NCI-H1694 (cell line): Measurements from ENCODE around the gene ARHGAP1.

Experiments
- DNase-seq: peaks from one replicate; lab custom pipeline; 2025; lab: John Stamatoyannopoulos, UW

Gene ARHGAP1

DNA sequence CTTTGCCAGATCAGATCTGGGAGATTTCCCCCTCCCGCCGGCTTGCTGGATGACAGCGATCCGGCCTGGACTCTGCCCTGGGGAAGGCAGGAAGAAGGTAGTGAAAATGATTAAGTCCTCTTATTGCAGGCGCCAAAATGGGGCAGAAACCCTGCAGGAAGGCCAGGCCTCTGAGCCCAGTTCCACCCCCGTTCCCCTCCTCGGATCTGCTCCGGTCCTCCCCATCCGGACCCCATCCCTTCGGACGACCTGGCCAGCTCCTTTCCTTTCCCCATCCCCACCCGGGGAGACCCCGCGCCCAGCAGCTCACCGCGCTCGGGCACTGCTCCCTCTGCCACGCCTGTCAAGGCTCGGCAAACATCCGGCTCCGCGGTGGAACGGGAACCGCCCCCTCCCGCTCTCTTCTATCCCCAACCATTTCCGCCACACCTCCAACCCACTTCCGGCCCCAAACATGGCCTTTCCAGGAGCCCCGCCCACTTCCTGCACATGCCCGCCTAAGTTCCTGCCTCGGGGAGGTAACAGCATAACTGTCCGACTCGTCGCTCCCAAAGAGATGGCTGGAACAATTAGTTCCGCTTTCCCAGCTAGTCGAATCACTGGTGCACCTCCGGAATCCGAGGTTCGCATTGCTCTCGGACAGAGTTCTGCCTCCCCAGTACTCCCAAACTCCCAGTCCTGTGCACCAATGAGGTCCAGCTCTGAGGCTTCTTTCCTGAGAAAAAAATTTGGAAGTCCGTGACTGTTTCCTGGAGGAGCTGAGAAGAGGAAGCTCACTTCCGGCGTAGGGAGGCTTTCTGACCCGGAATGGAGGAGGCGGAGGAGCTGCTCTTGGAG is at the start of gene ARHGAP1, which contains the start of gene ZNF408:
TSS of gene ARHGAP1 (minus strand) at position 379 of the 837 bp plus-strand sequence. CDS start 4,512 bp downstream, outside the sequence.
TSS of gene ZNF408 (plus strand) at position 791 of the 837 bp plus-strand sequence. CDS start at position 808, 17 bp downstream.
- peak; percentile 91 for DNase-seq

DNA sequence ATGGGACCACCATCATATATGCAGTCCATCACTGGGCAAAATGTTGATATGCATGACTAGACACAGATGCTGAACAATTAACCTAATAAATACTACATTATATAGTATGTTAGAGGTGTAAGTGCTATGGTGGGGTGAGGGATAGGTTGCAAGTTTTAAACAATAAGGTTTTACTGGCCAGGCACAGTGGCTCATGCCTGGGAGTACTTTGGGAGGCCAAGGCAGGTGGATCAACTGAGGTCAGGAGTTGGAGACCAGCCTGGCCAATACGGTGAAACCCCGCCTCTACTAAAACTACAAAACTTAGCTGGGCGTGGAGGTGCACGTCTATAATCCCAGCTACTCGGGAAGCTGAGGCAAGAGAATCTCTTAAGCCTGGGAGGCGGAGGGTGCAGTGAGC is 46.7 kb upstream of the ARHGAP1 start:
- no peak for DNase-seq

DNA sequence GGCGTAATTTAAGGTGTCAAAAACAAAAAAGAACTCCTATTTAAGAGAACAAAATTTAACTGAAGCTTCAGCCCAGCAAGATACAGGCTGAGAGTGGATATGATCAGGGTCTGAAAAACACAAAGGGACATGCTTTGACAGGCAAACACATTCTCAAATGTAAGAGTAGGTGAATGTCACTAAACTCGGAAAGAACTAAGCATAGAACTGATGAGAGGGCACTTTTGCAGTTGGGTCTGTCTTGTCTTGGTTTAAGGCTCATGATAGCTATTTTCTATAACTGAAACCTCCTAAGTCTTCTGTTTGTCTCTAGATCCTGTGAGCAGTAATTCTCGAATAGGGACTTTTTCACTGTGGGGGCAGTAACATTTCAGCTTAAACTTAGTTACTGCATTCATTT is 45.6 kb upstream of the ARHGAP1 start:
- no peak for DNase-seq

DNA sequence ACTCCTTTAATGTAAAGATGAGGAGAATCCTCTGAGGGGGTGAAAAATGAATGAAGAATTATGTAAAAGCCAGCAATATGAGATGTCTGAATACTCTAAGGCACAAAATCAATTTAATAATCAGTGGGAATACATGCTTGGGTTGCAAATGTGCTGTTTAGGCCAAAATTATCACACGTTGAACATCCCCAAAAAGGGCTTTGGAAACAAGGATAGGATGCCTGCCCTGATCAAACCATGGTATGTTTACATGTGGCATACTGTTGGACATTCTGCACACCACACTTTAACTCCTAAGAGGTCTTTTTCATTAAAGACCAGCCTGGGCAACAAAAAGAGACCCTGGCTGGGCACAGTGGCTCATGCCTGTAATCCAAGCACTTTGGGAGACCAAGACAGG is 44.9 kb upstream of the ARHGAP1 start:
- no peak for DNase-seq

DNA sequence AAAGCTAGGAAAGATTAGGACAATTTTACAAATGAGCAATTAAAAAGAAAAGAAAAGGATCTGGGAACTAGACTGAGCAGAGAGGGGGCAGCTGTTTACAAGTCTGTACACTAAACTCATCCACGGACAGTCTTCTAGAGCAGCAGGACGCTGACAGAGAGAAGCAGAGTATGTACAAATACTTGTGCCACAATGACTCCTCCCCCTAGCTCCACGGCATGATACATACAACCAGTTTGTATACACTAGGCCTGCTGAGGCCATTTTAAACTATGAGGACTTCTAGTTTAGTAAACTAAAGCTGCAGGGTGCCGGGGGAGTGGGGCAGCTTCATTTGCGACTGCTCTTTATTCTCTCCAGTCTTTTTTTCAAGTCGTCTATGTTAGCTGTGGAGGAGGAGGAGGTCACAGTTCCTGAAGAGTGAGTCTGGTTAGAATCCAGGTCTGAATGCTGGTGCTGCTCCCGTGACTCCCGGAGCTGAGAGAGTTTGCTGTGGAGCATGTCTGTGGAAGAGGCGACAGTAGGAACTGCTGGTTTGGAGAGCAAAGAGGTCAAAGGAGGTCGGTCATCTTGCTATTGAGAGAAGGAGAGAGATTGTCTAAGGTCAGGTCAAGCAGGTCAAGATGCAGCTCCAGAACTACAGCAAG is 43.4 kb upstream of the ARHGAP1 start:
- DNase-seq: no peak

DNA sequence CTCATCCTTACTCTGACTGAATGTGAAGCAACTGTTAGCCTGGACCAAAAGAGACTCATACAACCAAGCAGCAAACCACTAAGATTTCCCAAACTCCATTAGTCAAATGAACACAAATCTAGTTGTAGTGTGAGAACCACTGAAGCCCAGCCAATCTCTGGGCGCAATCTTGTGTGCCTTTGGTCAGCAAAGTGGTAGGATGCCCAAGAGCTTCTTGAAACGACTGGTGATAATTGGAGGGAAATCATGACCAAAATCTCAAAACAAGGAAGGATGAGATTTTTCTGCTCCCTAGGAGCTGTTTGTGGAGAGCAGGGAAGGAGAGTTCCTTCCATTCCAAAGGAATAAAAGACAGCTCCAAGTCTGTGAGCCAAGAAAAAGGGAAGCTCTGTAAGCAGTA is 42.6 kb upstream of the ARHGAP1 start:
- DNase-seq: no peak

DNA sequence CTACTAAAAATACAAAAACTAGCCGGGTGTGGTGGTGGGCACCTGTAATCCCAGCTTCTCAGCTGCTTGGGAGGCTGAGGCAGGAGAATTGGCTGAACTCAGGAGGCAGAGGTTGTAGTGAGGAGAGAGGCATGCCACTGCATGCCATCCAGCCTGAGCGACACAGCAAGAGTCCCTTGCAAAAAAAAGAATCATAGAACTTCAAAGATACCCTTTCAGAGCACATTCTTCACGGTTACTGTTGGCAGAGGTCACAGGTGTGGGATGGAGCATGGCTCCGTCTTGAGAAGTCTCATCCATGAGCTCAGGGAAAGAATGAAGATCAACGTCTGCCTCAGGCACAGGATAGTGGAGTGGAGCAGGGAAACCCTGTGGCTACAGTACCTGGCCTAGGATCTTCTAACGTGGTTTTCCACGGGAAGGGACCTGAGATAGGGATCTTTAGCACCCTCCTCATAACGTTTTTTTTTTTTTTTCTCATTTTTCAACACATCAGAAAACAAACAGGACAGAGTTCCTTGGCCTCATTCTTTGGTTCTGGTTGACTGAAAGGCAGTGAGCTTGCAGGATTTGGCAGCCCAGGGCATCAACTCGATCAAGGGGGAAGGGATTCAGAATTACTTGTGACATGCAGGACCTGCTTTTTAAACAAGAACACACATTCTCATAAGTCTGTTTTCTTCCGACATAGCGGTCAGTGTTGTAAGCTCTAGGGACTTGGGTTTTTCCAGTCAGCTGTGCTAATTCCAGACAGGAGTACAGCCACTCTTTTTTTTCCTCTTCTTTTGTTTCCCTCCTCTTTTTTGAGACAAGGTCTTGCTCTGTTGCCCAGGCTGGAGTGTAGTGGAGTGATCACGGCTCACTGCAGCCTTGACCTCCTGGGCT is 41.4 kb upstream of the ARHGAP1 start:
- no peak for DNase-seq

DNA sequence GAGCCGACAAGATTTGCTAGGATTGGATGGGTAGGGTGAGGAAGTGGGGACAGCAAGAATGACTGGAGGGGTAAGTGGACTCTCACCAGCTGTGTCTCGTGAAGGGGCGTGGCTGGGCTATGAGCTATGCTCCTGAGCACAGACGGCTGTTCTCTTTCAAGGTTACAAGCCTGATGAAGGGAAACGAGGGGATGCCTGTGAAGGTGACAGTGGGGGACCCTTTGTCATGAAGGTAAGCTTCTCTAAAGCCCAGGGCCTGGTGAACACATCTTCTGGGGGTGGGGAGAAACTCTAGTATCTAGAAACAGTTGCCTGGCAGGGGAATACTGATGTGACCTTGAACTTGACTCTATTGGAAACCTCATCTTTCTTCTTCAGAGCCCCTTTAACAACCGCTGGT is 38.5 kb upstream of the ARHGAP1 start:
- DNase-seq: no peak

DNA sequence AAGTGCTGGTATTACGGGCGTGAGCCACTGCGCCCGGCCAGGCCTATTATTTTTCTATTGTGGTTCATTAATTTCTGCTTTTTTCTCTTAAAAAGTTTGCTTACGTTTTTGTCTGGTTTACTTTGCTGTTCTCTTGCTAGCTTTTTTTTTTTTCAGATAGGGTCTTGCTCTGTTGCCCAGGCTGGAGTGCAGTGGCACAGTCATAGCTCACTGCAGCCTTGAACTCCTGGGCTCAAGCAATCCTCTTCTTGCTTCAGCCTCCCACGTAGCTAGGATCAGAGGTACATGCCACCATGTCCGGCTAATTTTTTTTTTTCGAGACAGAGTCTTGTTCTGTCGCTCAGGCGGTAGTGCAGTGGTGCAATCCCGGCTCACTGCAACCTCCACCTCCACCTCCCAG is 37.3 kb upstream of the ARHGAP1 start:
- DNase-seq: no peak

DNA sequence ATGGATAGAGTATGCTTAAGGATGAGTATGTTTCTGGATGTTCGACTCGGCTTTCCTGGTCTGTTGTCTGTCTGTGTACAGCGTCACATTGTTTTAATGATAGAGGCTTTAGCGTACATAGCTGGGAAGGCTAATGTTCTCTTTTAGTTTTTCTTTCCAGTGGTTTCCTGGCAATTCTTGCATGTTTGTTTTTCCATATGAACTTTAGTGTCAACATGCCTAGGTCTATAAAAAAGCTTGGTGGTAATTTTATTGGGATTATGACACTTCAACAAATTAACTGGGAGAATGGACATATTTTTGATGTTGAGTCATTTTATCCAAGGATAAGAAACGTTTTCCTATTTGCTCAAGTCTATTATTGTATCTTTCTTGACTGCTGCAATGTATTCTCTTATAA is 36.2 kb upstream of the ARHGAP1 start:
- DNase-seq: no peak

DNA sequence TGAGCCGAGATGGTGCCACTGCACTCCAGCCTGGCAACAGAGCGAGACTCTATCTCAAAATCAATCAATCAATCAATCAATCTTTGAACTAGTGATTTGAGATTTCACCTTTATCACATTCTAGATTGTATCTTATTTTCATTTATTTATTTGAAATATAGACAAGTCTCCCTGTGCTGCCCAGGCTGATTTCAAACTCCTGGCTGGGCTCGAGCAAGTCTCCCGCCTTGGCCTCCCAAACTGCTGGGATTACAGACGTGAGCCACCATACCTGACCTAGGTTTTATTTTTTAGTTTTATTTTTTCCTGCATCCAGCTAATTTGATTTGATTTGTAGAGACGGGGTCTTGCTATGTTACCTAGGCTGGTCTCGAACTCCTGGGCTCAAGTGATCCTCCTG is 35.7 kb upstream of the ARHGAP1 start:
- no peak for DNase-seq

DNA sequence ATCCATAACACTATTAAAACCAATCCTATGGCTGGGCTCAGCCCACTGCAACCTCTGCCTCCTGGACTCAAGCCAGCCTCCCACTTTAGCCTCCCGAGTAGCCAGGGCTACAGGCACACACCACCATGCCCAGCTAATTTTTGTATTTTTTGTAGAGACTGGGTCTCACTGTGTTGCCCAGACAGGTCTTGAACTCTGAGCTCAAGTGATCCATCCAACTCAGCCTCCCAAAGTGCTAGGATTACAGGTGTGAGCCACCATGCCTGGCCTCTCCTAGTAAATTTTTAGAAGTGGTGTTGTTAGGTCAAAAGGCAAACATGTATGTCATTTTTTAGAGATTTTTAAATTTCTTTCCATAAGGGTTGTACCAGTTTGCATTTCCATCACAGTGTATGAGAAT is 32.8 kb upstream of the ARHGAP1 start:
- no peak for DNase-seq

DNA sequence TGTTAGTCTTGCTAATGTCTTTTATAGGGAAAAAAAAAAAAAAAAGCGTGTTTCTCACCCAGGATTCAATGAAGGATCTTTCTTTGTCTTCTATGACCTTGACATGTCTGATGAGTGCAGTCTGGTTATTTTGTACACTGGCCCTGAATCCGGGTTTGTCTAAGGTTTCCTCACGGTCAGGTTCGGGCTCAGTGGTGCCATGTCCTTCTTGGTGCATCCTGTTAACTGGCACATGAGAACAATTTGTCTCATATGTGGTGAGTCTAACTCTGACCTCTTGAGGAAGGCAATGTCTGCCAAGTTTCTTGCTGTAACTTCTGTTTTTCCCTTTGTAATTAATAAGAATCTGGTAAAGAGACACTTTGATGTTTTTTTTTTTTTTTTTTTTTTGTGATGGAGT is 31.1 kb upstream of the ARHGAP1 start:
- no peak for DNase-seq

DNA sequence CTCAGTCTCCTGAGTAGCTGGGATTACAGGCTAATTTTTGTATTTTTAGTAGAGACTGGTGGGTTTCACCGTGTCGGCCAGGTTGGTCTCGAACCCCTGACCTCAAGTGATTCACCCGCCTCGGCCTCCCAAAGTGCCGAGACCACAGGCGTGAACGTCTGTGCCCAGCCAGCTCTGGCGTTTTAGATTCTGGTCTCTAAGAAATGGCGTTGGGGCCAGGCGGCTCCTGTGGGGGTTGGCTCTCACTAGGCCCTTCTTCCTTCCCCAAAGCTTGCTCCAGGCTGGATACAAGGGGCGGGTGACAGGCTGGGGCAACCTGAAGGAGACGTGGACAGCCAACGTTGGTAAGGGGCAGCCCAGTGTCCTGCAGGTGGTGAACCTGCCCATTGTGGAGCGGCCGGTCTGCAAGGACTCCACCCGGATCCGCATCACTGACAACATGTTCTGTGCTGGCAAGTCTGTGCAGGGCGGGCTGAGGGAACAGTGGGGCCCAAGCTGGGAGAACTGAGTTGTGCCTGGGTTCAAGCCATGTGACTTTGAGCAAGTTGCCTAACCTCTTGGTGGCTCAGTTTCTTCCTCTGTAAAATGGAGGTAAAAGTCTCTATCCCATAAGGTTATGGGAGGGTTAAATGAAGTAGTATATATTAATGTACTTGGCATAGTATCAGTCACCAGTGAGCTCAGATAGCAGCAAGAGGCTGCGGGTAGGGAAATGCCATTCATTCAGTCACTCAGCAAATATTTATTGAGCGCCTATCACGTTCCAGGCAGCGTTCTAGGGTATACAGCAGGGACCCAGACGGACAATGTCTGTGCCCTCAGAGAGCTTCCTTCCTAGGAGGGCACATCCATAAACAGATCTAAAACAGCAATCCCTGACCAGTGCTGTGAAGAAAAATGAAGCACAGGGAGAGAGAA is 28.9 kb upstream of the ARHGAP1 start:
- no peak for DNase-seq

DNA sequence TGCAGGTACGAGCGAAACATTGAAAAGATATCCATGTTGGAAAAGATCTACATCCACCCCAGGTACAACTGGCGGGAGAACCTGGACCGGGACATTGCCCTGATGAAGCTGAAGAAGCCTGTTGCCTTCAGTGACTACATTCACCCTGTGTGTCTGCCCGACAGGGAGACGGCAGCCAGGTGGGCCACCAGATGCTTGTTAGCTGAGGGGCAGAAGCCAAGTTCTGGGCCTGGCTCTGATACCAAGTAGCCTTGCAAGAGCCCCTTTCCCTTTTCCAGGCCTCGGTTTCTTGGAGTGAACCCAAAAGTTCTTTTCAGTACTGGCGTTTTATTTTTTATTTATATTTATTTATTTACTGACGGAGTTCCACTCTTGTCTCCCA is 28.2 kb upstream of the ARHGAP1 start:
- no peak for DNase-seq

DNA sequence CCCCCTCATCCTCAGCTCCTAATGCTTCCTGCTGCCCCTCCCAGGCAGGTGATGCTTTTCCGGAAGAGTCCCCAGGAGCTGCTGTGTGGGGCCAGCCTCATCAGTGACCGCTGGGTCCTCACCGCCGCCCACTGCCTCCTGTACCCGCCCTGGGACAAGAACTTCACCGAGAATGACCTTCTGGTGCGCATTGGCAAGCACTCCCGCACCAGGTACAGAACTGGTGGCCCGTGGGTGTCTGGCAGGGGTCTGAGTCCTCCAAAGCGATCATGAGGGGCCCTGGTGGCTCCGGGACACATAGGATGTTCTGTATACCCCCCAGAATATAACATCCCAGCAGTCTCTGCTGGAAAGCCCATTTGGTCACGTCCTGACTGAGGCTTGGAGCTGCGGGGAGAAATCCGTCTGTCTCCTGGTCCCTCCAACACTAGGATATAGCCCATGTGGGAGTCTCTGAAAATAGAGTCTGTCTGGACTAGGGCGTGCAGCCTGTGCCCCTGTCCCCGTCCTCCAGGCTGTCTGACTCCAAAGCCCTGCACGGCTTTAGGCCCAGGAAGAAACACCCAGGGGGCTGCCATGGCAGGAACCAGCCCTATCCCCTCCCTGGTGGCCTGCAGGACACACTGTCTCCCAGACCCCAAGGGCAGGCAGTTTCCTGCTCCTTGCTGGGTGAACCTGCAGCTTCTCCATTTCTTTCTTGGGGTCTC is 27.7 kb upstream of the ARHGAP1 start:
- no peak for DNase-seq

DNA sequence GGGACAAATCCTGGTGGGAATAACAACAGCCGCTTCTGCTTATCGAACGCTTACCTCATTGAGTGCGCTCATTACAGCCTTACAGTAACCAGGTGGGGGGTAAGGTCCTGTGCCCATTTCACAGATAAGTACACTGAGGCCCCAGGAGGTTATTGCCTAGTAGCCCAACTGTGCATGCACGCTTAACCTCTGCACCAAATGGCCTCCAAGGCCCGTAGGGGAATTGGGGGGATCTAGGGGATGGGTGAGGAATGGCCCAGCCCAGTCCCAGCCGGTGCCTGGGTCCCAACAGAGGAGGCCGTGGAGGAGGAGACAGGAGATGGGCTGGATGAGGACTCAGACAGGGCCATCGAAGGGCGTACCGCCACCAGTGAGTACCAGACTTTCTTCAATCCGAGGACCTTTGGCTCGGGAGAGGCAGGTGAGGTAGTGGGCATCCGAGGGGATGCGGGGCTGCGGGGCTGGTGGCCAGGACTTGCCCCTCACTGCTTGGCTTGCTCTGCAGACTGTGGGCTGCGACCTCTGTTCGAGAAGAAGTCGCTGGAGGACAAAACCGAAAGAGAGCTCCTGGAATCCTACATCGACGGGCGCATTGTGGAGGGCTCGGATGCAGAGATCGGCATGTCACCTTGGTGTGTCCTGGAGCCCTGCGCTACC is 25.9 kb upstream of the ARHGAP1 start:
- DNase-seq: no peak

DNA sequence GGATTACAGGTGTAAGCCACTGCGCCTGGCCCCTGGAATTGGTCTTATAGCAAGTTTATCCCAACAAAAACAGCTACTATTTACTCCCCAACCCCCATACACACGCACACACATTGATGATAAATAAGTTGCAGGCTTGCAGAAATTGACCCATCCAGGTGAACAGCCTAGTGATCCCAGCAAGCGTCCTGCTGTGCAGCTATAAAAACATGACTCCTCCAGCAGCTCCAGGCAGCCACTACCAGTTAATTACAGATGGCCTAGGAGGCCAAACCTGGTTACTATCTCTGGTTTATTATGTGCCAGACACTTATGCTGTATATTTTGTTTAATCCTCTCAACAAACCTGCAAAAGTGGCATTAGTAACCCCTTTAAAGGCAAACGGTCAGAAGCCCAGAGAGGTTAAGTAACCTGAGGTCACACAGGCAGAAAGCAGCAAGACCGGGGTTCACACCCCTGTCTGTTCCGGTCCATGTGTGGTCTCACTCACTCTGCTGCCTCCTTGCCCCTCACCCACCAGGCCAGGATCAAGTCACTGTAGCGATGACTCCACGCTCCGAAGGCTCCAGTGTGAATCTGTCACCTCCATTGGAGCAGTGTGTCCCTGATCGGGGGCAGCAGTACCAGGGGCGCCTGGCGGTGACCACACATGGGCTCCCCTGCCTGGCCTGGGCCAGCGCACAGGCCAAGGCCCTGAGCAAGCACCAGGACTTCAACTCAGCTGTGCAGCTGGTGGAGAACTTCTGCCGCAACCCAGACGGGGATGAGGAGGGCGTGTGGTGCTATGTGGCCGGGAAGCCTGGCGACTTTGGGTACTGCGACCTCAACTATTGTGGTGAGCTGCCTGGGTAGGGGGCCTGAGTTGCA is 25.2 kb upstream of the ARHGAP1 start:
- DNase-seq: no peak

DNA sequence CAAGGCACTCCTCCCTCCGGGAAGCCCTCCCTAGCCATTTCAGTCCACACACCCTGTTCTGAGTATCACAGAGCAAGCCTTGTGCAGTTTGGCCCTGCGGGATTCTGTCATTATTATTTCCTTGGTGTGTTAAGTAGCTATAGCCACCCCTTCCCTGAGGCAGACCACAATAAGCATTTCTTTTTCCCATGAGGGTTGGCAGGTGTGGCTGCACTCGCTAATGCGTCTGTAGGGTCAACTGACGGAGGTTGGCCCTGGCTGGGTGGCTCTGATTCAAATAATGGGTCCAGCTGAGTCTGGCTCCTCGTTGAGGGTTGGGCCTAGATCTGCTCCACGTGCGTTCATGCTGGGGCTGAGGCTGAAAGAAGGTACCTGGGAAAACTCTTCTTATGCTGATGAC is 23.7 kb upstream of the ARHGAP1 start:
- DNase-seq: no peak
